Left lung (tissue), 10 donors: ENCODE results near the gene RERE. TPM values are rescaled to one million over a fixed set of nuclear protein-coding genes. Genes with fewer than 3 reads are reported as not detected.

Experiments
- ATAC-seq: fragments of 200-7000 bp; cut with Tn5 transposase; one replicate; pipeline ENCODE4 v1.9.1; 2020; ENCODE audit warnings: moderate library complexity
- DNase-seq, 4 donors: peaks; one replicate each; pipeline ENCODE4 v3.0.0-alpha.2; 2013 to 2020
- H3K27ac ChIP-seq, 2 donors: fragments of 200-600 bp; sonication (generic) in 1 of 2; one replicate each; pipeline versions ENCODE4 v1.5.0 to v1.8.0; 2020 to 2021
- H3K27me3 ChIP-seq, 2 donors: fragments of 200-600 bp; sonication (generic) in 1 of 2; one replicate each; pipeline versions ENCODE4 v1.5.0 to v1.8.0; 2020 to 2021
- H3K36me3 ChIP-seq, 2 donors: fragments of 200-600 bp; sonication (generic) in 1 of 2; one replicate each; pipeline versions ENCODE4 v1.5.0 to v1.8.0; 2020 to 2021
- H3K4me1 ChIP-seq, 2 donors: fragments of 200-600 bp; one replicate each; pipeline ENCODE4 v1.8.0; 2021
- H3K4me3 ChIP-seq, 2 donors: fragments of 200-600 bp; sonication (generic) in 1 of 2; one replicate each; pipeline versions ENCODE4 v1.5.0 to v1.8.0; 2020 to 2021; ENCODE audit warnings: mild to moderate bottlenecking in 1 of 2
- H3K9me3 ChIP-seq, 2 donors: fragments of 200-600 bp; sonication (generic) in 1 of 2; one replicate each; pipeline versions ENCODE4 v1.5.0 to v1.8.0; 2020 to 2021
- CTCF ChIP-seq, 2 donors: fragments of 200-600 bp; sonication (generic) in 1 of 2; IDR thresholded peaks; one replicate each; pipeline versions ENCODE4 v1.5.0 to v1.8.0; 2021; ENCODE audit warnings: antibody characterized with exemption in 2 of 2
- intact Hi-C, 2 donors: fragments of 100-400 bp; cut with DNase I; formaldehyde crosslinking; loops; one replicate each; pipeline versions ENCODE4 v1.11.2 to v1.14.2; 2022
- polyA plus RNA-seq, 6 donors: library from polyadenylated mRNA; unstranded; fragments of 120-200 nt; gene quantifications; one replicate each; pipeline ENCODE4 v1.2.1, GENCODE V29; 2013; ENCODE audit not compliant: insufficient read length in 6 of 6
- total RNA-seq, 2 donors: library from RNA; stranded (reverse); fragmentation: NEBNext Ultra II Directional; extraction: Animal tissue kit (Norgen Biotek cat#: 25700); gene quantifications; one replicate each; pipeline ENCODE4 v1.2.1, GENCODE V29; 2021
- donor health status: DM: no; HTN: yes; CAD: no.
- donor health status: DM: no; HTN: no; CAD: no.

The RERE gene
- total and polyA plus RNA-seq, 8 donors = 73.3 to 135 (median 130) TPM

DNA sequence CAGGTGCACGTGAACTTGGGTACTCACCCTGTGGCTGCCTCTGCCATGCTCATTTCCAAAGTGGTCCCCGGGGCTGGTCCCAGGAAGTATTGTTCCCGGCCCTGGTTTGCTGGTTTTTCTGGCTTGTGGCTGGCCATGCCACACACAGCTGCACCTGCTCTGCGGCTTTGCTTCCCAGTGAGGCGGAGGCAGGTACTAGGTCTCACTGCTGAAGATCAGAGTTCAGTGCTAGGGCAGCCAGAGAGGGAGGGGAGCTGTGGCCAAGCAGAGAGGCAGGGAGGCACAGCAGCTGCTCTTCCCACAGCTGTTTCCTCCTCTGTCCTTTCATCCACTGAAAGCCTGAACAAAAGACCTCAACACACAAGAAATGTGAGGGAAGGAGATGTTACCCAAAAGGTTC lies 30.6 kb upstream of the RERE start:
- Histone ChIP-seq H3K27me3 (no peaks in the 10 kb centered on the region), H3K9me3 (no peaks in the 10 kb centered on the region), H3K27ac (no peak overlapping the region), H3K36me3 (no peaks in the 10 kb centered on the region), H3K4me3 (no peak overlapping the region), H3K4me1 (peaks cover 0 to 15% of the 10 kb centered on the region in 2 donors)
- no peak for DNase-seq
- intact Hi-C loops = loop anchor here in 1 of 2 donors (10.0 kb wide), 1 partner anchor 283 kb away; no protein-coding TSS in a partner anchor
- TF ChIP-seq CTCF (IDR thresholded peaks at IDR 0.05) = no peak
- peak; percentile 9 for ATAC-seq

DNA sequence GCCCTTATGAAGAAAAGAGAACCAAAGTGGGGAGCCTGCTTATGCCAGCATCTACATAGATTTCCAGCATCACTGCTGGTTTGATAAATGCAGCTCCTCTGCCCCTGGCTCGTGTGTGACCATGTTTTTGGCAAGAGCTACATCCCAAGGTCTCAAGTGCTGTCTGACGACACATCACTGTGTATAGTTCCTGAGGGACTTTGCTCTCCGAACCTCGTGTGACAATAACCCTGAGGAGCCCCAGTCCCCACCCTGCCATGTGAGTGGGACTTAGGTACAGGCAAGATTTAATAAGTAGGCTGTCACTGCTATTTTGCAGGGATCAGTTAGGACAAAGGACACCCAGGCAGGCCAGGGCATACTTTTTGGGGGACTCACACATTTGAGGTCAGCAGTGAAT lies 28.8 kb upstream of the RERE start:
- no peak for TF ChIP-seq CTCF (IDR thresholded peaks at IDR 0.05)
- Histone ChIP-seq H3K9me3 (no peaks in the 10 kb centered on the region), H3K4me1 (peaks cover 0 to 15% of the 10 kb centered on the region in 2 donors), H3K27ac (no peak overlapping the region), H3K36me3 (no peaks in the 10 kb centered on the region), H3K4me3 (no peak overlapping the region), H3K27me3 (no peaks in the 10 kb centered on the region)
- DNase-seq = no peak
- no peak for ATAC-seq
- intact Hi-C loops = loop anchor here in 1 of 2 donors (10.0 kb wide), 1 partner anchor 281 kb away; no protein-coding TSS in a partner anchor

DNA sequence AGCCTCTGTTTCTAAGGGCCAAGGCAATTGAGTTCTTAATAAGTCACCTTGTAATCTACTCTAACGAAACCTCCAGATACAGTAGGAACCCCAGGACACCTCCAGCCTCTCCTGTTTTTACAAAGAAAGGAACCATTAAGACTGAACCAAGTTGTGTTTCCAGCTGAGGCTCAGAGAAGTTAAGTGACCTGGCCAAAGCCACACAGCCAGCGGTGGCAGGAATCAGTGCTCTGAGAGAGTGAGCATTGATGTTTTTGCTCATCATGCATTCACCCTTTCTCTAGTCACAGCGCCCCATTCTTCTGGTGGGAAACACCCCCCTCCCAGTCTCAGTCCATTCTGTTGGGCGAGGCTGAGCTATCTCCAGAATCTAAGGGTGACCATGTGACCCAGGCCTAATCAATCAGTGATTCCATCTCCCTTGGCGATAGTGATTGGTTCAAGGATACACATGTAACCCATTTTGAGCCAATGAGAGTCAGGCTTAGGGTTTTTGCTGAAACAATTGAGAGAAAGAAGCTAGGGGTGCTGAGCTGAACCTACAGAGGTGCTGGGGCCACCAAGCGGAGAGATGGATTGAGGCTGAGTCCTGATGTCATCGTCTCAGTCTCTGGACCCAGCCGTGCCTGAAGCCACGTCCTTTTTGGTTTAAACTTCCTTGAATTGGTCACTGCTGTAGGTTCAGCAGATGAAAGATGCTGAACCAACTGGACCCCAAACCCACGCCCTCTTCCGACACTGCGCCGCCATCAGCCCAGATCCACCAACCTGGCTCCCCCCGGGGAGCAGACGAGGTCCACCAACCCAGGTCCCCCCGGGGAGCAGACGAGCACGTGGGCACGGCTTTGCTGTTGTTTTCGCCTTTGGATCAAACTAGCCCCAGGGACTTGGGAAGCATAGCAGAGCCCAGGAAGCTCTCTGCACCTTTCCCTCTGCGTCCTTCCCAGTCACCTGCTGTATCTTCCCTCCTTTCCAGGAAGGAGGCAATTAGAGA lies 28.0 kb upstream of the RERE start:
- H3K4me1 ChIP-seq = peaks cover 0 to 15% of the 10 kb centered on the region in 2 donors
- ATAC-seq (no peak), DNase-seq (no peak)
- TF ChIP-seq CTCF (IDR thresholded peaks at IDR 0.05) = no peak
- H3K9me3 ChIP-seq = no peaks in the 10 kb centered on the region
- H3K36me3 ChIP-seq = no peaks in the 10 kb centered on the region
- no peak overlapping the region for H3K4me3 ChIP-seq
- no peak overlapping the region for H3K27ac ChIP-seq
- intact Hi-C loops = loop anchor here in 1 of 2 donors (10.0 kb wide), 1 partner anchor 281 kb away; no protein-coding TSS in a partner anchor
- H3K27me3 ChIP-seq = no peaks in the 10 kb centered on the region

GRCh38 chr1:8844501-8845006 lies 27.1 kb upstream of the RERE start:
- H3K4me3 ChIP-seq = no peak overlapping the region
- no peak for DNase-seq
- H3K36me3 ChIP-seq = no peaks in the 10 kb centered on the region
- H3K4me1 ChIP-seq = peaks cover 0 to 15% of the 10 kb centered on the region in 2 donors
- no peak for ATAC-seq
- no peak for TF ChIP-seq CTCF (IDR thresholded peaks at IDR 0.05)
- no peaks in the 10 kb centered on the region for H3K27me3 ChIP-seq
- no peak overlapping the region for H3K27ac ChIP-seq
- no peaks in the 10 kb centered on the region for H3K9me3 ChIP-seq
- intact Hi-C loops = loop anchor here in 1 of 2 donors (10.0 kb wide), 1 partner anchor 280 kb away; no protein-coding TSS in a partner anchor

- Histone ChIP-seq H3K27ac (no peak overlapping the region), H3K4me1 (no peaks in the 10 kb centered on the region), H3K9me3 (no peaks in the 10 kb centered on the region), H3K36me3 (no peaks in the 10 kb centered on the region), H3K4me3 (no peak overlapping the region), H3K27me3 (no peaks in the 10 kb centered on the region)
- intact Hi-C loops = loop anchor here in 1 of 2 donors (10.0 kb wide), 1 partner anchor 277 kb away; no protein-coding TSS in a partner anchor
- no peak for TF ChIP-seq CTCF (IDR thresholded peaks at IDR 0.05)
- DNase-seq = no peak
- ATAC-seq = no peak
These were observed 24.0 kb upstream of the RERE start for GRCh38 chr1:8841395-8841794.
